ENCODE data around the gene ARL14EP.

ARL14EP gene

DNA sequence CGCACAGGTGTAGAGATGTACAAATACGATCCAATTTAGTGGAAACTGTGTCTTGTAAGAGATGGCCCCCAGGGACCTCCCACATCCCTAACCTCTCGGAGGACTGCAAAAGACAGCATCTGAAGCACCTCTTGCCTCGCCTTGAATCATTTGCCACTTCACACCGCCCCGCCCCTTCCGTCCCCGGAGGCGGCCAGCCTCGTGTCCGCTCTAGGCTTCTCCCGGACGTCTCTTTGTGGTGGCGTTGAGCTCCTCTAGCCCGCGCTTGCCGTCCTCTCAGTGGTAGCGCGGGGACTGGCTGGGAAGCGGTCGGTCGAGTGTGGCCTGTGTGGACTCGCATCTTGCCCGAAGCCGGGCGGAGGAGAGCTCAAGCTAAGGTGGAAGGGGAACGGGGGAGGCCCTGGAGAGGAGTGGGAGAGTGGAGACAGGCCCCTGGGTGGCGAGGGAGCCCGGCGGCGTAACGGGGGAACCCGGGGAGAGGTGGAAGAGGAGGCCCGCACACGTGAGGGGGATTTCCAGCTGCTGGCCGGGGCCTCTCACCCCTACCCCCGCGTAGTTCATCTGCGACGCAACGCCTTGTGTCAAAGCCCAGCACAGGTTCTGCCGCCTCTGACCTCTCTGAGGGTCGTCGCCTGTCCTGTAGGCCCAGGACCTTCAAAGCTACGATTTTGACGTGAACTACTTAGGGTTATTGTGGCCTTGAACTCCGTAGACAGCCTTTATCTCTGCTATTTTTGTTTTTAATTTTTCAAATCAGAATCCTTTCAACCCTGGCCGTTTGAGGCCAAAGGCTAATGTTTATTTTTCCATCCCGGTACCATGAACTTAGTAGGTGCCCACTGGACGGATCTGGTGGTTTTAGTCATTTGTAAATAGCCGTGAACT, at the start of gene ARL14EP:
ARL14EP (plus strand) TSS at position 279 of the 885 bp plus-strand sequence. CDS start 7,845 bp downstream, outside the sequence.
- DNase-seq: peak; percentile 97 to 98

GRCh38 chr11:30277176-30277575, 45.7 kb upstream of the ARL14EP start:
- DNase-seq: no peak

GRCh38 chr11:30279796-30280195, 43.1 kb upstream of the ARL14EP start:
- DNase-seq: no peak

- no peak for DNase-seq
Observed at GRCh38 chr11:30281476-30282288, 41.2 kb upstream of the ARL14EP start.

DNA sequence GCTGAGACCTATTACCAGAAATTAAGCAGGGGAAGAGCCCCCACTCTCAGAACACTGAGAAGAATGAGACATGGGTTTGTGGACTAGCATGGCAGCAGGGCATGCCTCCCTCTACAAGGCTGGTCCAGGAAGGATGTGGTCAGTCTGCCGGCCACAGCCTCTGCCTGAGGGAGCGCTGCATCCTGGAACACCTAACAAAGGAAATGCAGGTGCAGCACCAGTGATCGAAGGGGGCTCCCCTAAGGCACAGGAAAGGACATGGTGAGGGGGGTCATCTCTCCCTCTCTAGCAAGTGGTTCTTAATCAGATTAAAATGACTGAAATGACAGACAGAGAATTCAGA, 40.6 kb upstream of the ARL14EP start:
- no peak for DNase-seq

DNA sequence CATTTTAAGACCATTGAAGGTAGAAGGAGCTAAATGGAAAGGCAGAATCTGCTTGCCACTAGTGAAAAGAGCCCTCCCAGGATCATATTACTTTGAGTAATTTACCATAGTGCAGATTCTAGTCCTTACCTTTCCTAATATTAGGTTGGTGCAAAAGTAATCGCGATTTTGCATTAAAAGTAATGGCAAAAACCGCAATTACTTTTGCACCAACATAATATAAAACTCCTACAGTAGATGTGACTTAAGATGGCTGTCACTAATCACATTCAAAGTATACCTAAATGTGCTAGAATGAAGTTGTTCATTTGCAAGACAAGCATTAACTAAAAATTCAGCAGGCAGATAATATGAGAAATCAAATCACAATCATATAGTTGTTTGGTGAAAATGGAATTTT, 38.1 kb upstream of the ARL14EP start:
- DNase-seq: no peak

GRCh38 chr11:30285416-30286121, 37.3 kb upstream of the ARL14EP start:
- no peak for DNase-seq

- DNase-seq: no peak
Observed at GRCh38 chr11:30291331-30291730, 31.6 kb upstream of the ARL14EP start.

GRCh38 chr11:30292545-30292944, 30.4 kb upstream of the ARL14EP start:
- no peak for DNase-seq

DNA sequence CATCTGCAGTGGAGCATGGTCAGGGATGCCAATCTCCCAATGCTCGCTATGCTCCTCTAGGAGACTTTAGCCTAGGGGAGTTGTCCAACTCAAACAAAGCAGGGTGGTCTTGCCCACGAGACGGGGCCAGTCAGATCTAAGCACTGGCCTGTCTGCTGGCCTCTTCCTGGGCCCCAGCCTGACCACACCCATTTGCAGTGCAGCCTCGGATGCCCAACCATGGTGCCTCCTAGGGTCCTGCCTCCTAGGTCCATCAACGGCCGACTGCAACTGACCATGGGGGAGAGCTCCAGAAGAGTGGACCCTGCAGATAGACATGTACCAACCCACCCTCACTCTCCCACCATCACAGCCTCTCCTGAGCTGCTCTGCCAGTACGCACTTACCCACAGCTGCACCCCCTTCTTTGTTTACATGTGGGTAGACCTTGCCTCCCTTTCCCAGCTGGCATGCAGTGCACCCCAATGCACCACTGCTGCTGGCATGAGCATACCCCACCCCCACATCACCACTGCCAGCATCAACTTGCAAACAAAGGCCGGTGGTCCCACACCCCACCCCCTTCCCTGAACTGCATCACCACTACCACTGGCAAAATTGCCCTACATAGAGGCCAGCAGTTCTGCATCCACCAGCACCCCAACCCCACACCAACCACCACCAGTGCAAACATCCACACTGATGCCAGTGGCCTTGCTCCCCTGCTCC, 27.6 kb upstream of the ARL14EP start:
- no peak for DNase-seq

- DNase-seq: no peak
Observed at GRCh38 chr11:30304620-30305019, 18.3 kb upstream of the ARL14EP start.

- no peak for DNase-seq
Observed at GRCh38 chr11:30310623-30311022, 12.3 kb upstream of the ARL14EP start.

DNA sequence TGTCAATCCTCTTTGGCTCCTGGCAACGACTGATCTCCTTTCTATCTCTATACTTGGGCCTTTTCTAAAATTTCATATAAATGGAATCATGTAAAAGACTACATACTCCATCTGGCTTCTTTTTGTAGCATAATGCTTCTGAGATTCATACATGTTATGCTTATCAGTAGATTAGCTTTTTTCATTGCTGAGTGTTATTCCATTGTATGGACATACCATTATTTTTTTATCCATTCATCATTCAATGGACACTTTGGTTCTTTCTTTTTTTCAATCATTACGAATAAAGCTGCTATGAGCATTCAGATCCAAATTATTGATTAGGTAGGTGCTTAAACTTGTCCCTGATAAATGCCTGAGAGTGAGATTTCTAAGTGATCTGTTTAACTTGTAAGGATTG, 11.7 kb upstream of the ARL14EP start:
- DNase-seq: no peak

GRCh38 chr11:30312243-30312642, 10.7 kb upstream of the ARL14EP start:
- no peak for DNase-seq

- no peak for DNase-seq
Observed at GRCh38 chr11:30313580-30313979, 9.3 kb upstream of the ARL14EP start.

- peak in 1 of 2 experiments; percentile 8 for DNase-seq
Observed at GRCh38 chr11:30314625-30315024, 8.3 kb upstream of the ARL14EP start.

GRCh38 chr11:30316237-30316636, 6.7 kb upstream of the ARL14EP start:
- no peak for DNase-seq

- DNase-seq: no peak
Observed at GRCh38 chr11:30317030-30317429, 5.9 kb upstream of the ARL14EP start.

DNA sequence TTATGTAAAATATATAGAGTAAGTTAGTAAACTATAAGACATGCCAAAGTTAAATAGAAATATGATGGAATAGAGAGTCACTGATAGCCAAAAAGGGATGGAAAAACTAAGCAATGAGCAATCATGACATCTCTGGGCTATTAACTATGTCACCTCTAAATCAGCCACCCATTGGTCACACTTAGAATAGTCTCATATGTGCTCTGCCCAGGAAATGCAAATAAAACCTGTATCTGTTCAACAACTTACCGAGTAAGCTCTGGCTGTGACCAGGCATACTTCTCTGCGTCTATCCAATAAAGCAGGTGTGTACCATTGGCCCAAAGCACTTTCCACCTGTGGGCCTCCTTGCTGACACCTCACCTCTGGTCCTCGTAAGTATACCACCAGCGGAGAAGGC, 1.6 kb upstream of the ARL14EP start:
- no peak for DNase-seq

DNA sequence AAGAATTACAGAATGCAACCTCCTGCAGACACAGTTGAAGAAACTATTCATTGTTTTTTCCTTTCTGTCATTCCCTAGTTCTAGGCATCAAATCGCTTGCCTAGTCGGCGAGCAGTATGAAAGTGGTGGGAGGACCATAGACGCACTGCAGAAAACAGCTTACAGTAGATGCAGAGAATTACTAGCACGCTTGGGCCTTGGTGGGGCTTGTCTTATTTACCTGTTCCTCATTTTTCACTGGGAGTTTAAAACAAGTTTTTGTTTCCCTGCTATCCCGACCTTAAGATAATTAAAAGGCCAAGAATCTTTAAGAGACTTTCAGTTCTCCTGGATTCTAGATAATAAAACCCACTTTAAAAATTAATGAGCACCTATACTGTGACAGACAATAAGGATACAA, 713 bp upstream of the ARL14EP start:
- DNase-seq: no peak

GRCh38 chr11:30326114-30326778, 3.3 kb downstream of the ARL14EP start:
- no peak for DNase-seq

- no peak for DNase-seq
Observed at GRCh38 chr11:30326906-30327305, 4.0 kb downstream of the ARL14EP start.

Data from NCI-H526 (cell line).